Activated CD4-positive, alpha-beta T cell treated with anti-CD3 and anti-CD28 coated beads, Interleukin-2, amount 50 U/mL, for 48 hours (primary cell): ENCODE data around the gene GYS1.

ENCODE experiments used
- DNase-seq, 2 experiments: peaks; one replicate each; pipeline ENCODE4 v3.0.0-alpha.2; 2020

The GYS1 gene

GRCh38 chr19:48988286-48988685 lies 4.8 kb downstream of the GYS1 start:
- no peak for DNase-seq

GRCh38 chr19:48987323-48987722 lies 5.8 kb downstream of the GYS1 start:
- DNase-seq = no peak

GRCh38 chr19:48986211-48986610 lies 6.9 kb downstream of the GYS1 start:
- DNase-seq = no peak

GRCh38 chr19:48985711-48986110 lies 7.4 kb downstream of the GYS1 start:
- DNase-seq = no peak

- DNase-seq = no peak
These were observed 10.8 kb downstream of the GYS1 start for GRCh38 chr19:48982280-48982679.

- DNase-seq = no peak
These were observed 16.0 kb downstream of the GYS1 start for GRCh38 chr19:48977061-48977460.

- DNase-seq = no peak
These were observed 16.9 kb downstream of the GYS1 start for GRCh38 chr19:48975947-48976847.

GRCh38 chr19:48970923-48971395 lies 22.1 kb downstream of the GYS1 start:
- DNase-seq = peak; percentile 88 to 89

- DNase-seq = no peak
These were observed 22.9 kb downstream of the GYS1 start for GRCh38 chr19:48970139-48970766.

- no peak for DNase-seq
These were observed 23.6 kb downstream of the GYS1 start for GRCh38 chr19:48969276-48970138.

- no peak for DNase-seq
These were observed 24.3 kb downstream of the GYS1 start for GRCh38 chr19:48968813-48969218.

GRCh38 chr19:48968179-48968661 lies 24.9 kb downstream of the GYS1 start:
- DNase-seq = no peak

GRCh38 chr19:48967346-48968178 lies 25.5 kb downstream of the GYS1 start:
- no peak for DNase-seq

GRCh38 chr19:48966541-48967345 lies 26.4 kb downstream of the GYS1 start:
- DNase-seq = no peak

GRCh38 chr19:48965806-48966540 lies 27.1 kb downstream of the GYS1 start:
- peak; percentile 91 to 93 for DNase-seq

GRCh38 chr19:48965040-48965805 lies 27.9 kb downstream of the GYS1 start, which contains the start of gene FTL:
Gene FTL (plus strand): TSS chr19:48965309. CDS start chr19:48965508, 199 bp downstream.
- peak; percentile 93 to 96 for DNase-seq

GRCh38 chr19:48964205-48965039 lies 28.7 kb downstream of the GYS1 start:
- peak in 1 of 2 experiments; percentile 39 for DNase-seq
